Duodenal mucosa (tissue), 2 donors: ENCODE measurements around the gene KIR3DL1.
"Not testable (repeated sequence)": the region's sequence is repeated elsewhere in the genome, so short reads cannot be mapped to it uniquely, and the experiment has no call there.

ENCODE experiments used
- H3K27ac ChIP-seq: one replicate; pipeline ENCODE4 v1.7.0; 2013; ENCODE audit warnings: low read depth, low read length
- H3K27me3 ChIP-seq, 2 donors: one replicate each; pipeline ENCODE4 v1.7.0; 2013; ENCODE audit warnings: low read length in 2 of 2, control low read depth in 1 of 2; ENCODE audit not compliant: insufficient read depth in 2 of 2, control insufficient read depth in 1 of 2
- H3K36me3 ChIP-seq, 2 donors: one replicate each; pipeline ENCODE4 v1.7.0; 2013; ENCODE audit warnings: low read length in 2 of 2, control low read depth in 1 of 2; ENCODE audit not compliant: insufficient read depth in 2 of 2, control insufficient read depth in 1 of 2
- H3K4me1 ChIP-seq, 2 donors: one replicate each; pipeline ENCODE4 v1.7.0; 2013; ENCODE audit warnings: low read length in 2 of 2, control low read depth in 1 of 2; ENCODE audit not compliant: insufficient read depth in 2 of 2, control insufficient read depth in 1 of 2
- H3K4me3 ChIP-seq, 2 donors: one replicate each; pipeline ENCODE4 v1.7.0; 2013; ENCODE audit warnings: low read length in 2 of 2, low read depth in 1 of 2
- H3K9ac ChIP-seq, 2 donors: one replicate each; pipeline ENCODE4 v1.7.0; 2013; ENCODE audit warnings: low read length in 2 of 2, low read depth in 1 of 2
- H3K9me3 ChIP-seq, 2 donors: one replicate each; pipeline ENCODE4 v1.7.0; 2013; ENCODE audit warnings: low read length in 2 of 2, control low read depth in 1 of 2; ENCODE audit not compliant: control insufficient read depth in 1 of 2

Gene KIR3DL1

GRCh38 chr19:54806516-54806838, 9.8 kb upstream of the KIR3DL1 start:
- H3K9me3 ChIP-seq, result no peaks in the 10 kb centered on the region

GRCh38 chr19:54814571-54814970, 1.7 kb upstream of the KIR3DL1 start:
- not testable (repeated sequence) for H3K36me3 ChIP-seq, H3K9ac ChIP-seq, H3K4me1 ChIP-seq, H3K9me3 ChIP-seq, H3K27ac ChIP-seq, H3K27me3 ChIP-seq, H3K4me3 ChIP-seq

More at GRCh38 chr19:54806516-54806838, 9.8 kb upstream of the KIR3DL1 start:
- no peak overlapping the region for H3K9ac ChIP-seq
- H3K27me3 ChIP-seq, result peaks cover 0 to 11% of the 10 kb centered on the region in 2 donors
- H3K27ac ChIP-seq, result no peak overlapping the region
- H3K4me1 ChIP-seq, result no peaks in the 10 kb centered on the region
- H3K36me3 ChIP-seq, result no peaks in the 10 kb centered on the region
- no peak overlapping the region for H3K4me3 ChIP-seq

GRCh38 chr19:54817670-54818536, 1.6 kb downstream of the KIR3DL1 start:
- no peak overlapping the region for H3K27ac ChIP-seq
- H3K9me3 ChIP-seq, result no peaks in the 10 kb centered on the region
- H3K27me3 ChIP-seq, result no peaks in the 10 kb centered on the region
- H3K4me3 ChIP-seq, result no peak overlapping the region
- no peaks in the 10 kb centered on the region for H3K4me1 ChIP-seq
- H3K36me3 ChIP-seq, result no peaks in the 10 kb centered on the region
- H3K9ac ChIP-seq, result no peak overlapping the region

GRCh38 chr19:54824416-54824815, 8.1 kb downstream of the KIR3DL1 start:
- H3K9me3 ChIP-seq, H3K4me1 ChIP-seq, H3K27me3 ChIP-seq, H3K36me3 ChIP-seq, H3K27ac ChIP-seq, H3K4me3 ChIP-seq, H3K9ac ChIP-seq: not testable (repeated sequence)

GRCh38 chr19:54825326-54825725, 9.1 kb downstream of the KIR3DL1 start:
- not testable (repeated sequence) for H3K9ac ChIP-seq, H3K27me3 ChIP-seq, H3K4me1 ChIP-seq, H3K4me3 ChIP-seq, H3K27ac ChIP-seq, H3K9me3 ChIP-seq, H3K36me3 ChIP-seq

- H3K4me1 ChIP-seq, H3K9ac ChIP-seq, H3K9me3 ChIP-seq, H3K4me3 ChIP-seq, H3K36me3 ChIP-seq, H3K27me3 ChIP-seq, H3K27ac ChIP-seq: not testable (repeated sequence)
Observed at GRCh38 chr19:54828064-54828463, 11.8 kb downstream of the KIR3DL1 start.

- H3K36me3 ChIP-seq, H3K27me3 ChIP-seq, H3K4me1 ChIP-seq: not testable (repeated sequence)
Observed at GRCh38 chr19:54832496-54832895, 16.2 kb downstream of the KIR3DL1 start, which contains the start of gene KIR2DS4. KIR2DS4 (plus strand) TSS chr19:54832676.

GRCh38 chr19:54835126-54835525, 18.9 kb downstream of the KIR3DL1 start:
- not testable (repeated sequence) for H3K36me3 ChIP-seq, H3K4me3 ChIP-seq, H3K9ac ChIP-seq, H3K27ac ChIP-seq, H3K27me3 ChIP-seq, H3K4me1 ChIP-seq, H3K9me3 ChIP-seq

More at GRCh38 chr19:54832496-54832895, 16.2 kb downstream of the KIR3DL1 start, which contains the start of gene KIR2DS4:
- H3K4me3 ChIP-seq, H3K27ac ChIP-seq, H3K9ac ChIP-seq, H3K9me3 ChIP-seq: not testable (repeated sequence)

- not testable (repeated sequence) for H3K36me3 ChIP-seq, H3K27ac ChIP-seq
Observed at GRCh38 chr19:54837522-54837921, 21.3 kb downstream of the KIR3DL1 start.

GRCh38 chr19:54843171-54843570, 26.9 kb downstream of the KIR3DL1 start:
- not testable (repeated sequence) for H3K9ac ChIP-seq, H3K4me3 ChIP-seq, H3K27me3 ChIP-seq, H3K9me3 ChIP-seq, H3K4me1 ChIP-seq, H3K36me3 ChIP-seq, H3K27ac ChIP-seq

More at GRCh38 chr19:54837522-54837921, 21.3 kb downstream of the KIR3DL1 start:
- not testable (repeated sequence) for H3K9me3 ChIP-seq, H3K4me3 ChIP-seq, H3K4me1 ChIP-seq, H3K27me3 ChIP-seq, H3K9ac ChIP-seq
